ENCODE results near the gene ZNF446.

ZNF446 gene

GRCh38 chr19:58516964-58517833 is 41.0 kb downstream of the ZNF446 start:
- Histone ChIP-seq H3K4me1 (ENCODE audit: control insufficient read depth, insufficient read depth, low read length) (peaks cover 24% of the 10 kb centered on the region), H3K9me3 (ENCODE audit: control insufficient read depth, insufficient read depth, low read length) (no peaks in the 10 kb centered on the region), H3K27ac (ENCODE audit: low read depth, low read length) (no peak overlapping the region), H3K36me3 (ENCODE audit: control insufficient read depth, insufficient read depth, low read length) (peaks cover 3% of the 10 kb centered on the region; the same call in 1 of the 2 replicates), H3K9ac (ENCODE audit: low read depth, low read length) (no peak overlapping the region), H3K4me3 (ENCODE audit: low read depth, low read length) (no peak overlapping the region), H3K27me3 (ENCODE audit: control insufficient read depth, insufficient read depth, low read length) (no peaks in the 10 kb centered on the region)

DNA sequence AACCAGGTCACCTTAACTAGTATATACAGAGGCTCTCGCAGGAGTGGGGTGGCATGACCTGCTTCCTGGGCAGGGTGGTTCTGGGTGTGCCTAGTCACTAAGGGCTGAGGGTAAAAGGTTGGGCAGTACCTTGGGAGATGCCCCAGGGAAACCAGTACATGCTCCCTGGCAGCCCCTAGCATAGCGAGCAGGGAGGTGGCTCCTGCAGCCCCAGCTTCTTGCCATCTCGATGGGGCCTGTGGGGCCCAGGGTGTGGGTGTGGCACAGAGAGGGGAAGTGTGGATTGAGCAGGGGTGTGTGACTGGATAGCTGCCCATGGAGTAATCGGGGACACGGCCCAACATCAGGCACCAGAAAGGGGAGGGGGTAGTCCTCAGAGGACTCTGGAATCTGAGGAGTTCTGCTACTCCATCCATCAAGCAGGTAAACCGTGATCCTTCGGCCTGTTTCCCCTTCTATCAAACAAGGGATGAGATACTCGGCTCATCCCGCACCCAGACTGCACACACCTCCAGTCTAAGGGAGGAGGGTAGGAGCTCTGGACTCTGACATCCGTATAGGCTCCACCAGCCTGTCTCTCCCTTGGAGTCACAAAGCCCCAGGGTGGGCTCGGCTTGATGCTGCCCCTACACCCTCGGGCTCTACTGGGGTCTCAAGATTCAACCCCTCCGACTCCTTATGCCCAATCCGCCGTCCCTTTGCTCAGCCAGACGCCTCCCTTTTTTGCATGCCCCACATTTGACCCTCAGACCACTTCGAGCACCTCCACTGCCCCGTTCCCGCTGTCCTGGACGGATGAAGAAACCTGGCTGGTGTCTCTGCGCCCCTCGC is 42.3 kb downstream of the ZNF446 start:
- H3K36me3 ChIP-seq (ENCODE audit: control insufficient read depth, insufficient read depth, low read length) = peaks cover 3% of the 10 kb centered on the region; the same call in 1 of the 2 replicates
- H3K4me1 ChIP-seq (ENCODE audit: control insufficient read depth, insufficient read depth, low read length) = peaks cover 27% of the 10 kb centered on the region
- peak overlapping the region; percentile 71 for H3K4me3 ChIP-seq (ENCODE audit: low read depth, low read length)
- H3K27me3 ChIP-seq (ENCODE audit: control insufficient read depth, insufficient read depth, low read length) = no peaks in the 10 kb centered on the region
- peak overlapping the region; percentile 94 for H3K9ac ChIP-seq (ENCODE audit: low read depth, low read length)
- H3K27ac ChIP-seq (ENCODE audit: low read depth, low read length) = peak overlapping the region; percentile 99
- H3K9me3 ChIP-seq (ENCODE audit: control insufficient read depth, insufficient read depth, low read length) = no peaks in the 10 kb centered on the region

GRCh38 chr19:58519087-58519354 is 42.9 kb downstream of the ZNF446 start:
- Histone ChIP-seq H3K27ac (ENCODE audit: low read depth, low read length) (peak overlapping the region; percentile 99), H3K9me3 (ENCODE audit: control insufficient read depth, insufficient read depth, low read length) (no peaks in the 10 kb centered on the region), H3K4me3 (ENCODE audit: low read depth, low read length) (peak overlapping the region; percentile 71), H3K27me3 (ENCODE audit: control insufficient read depth, insufficient read depth, low read length) (no peaks in the 10 kb centered on the region), H3K9ac (ENCODE audit: low read depth, low read length) (peak overlapping the region; percentile 94), H3K4me1 (ENCODE audit: control insufficient read depth, insufficient read depth, low read length) (peaks cover 27% of the 10 kb centered on the region), H3K36me3 (ENCODE audit: control insufficient read depth, insufficient read depth, low read length) (peaks cover 3% of the 10 kb centered on the region; the same call in 1 of the 2 replicates)

- Histone ChIP-seq H3K36me3 (ENCODE audit: control insufficient read depth, insufficient read depth, low read length) (peaks cover 3% of the 10 kb centered on the region; the same call in 1 of the 2 replicates), H3K27ac (ENCODE audit: low read depth, low read length) (peak within 1 kb of the TSS; percentile 99), H3K4me1 (ENCODE audit: control insufficient read depth, insufficient read depth, low read length) (peaks cover 24% of the 10 kb centered on the region), H3K9me3 (ENCODE audit: control insufficient read depth, insufficient read depth, low read length) (no peaks in the 10 kb centered on the region), H3K27me3 (ENCODE audit: control insufficient read depth, insufficient read depth, low read length) (no peaks in the 10 kb centered on the region), H3K9ac (ENCODE audit: low read depth, low read length) (peak within 1 kb of the TSS; percentile 94), H3K4me3 (ENCODE audit: low read depth, low read length) (peak within 1 kb of the TSS; percentile 71)
Measured at GRCh38 chr19:58519355-58520256, 43.5 kb downstream of the ZNF446 start, which contains the start of gene ZBTB45. TSS of gene ZBTB45 (minus strand) at chr19:58519810. CDS start at chr19:58517673, 2,137 bp downstream.

- Histone ChIP-seq H3K4me1 (ENCODE audit: control insufficient read depth, insufficient read depth, low read length) (peaks cover 23% of the 10 kb centered on the region), H3K27me3 (ENCODE audit: control insufficient read depth, insufficient read depth, low read length) (no peaks in the 10 kb centered on the region), H3K4me3 (ENCODE audit: low read depth, low read length) (peak overlapping the region; percentile 71), H3K9ac (ENCODE audit: low read depth, low read length) (peak overlapping the region; percentile 94), H3K9me3 (ENCODE audit: control insufficient read depth, insufficient read depth, low read length) (no peaks in the 10 kb centered on the region), H3K36me3 (ENCODE audit: control insufficient read depth, insufficient read depth, low read length) (peaks cover 3% of the 10 kb centered on the region; the same call in 1 of the 2 replicates), H3K27ac (ENCODE audit: low read depth, low read length) (peak overlapping the region; percentile 99)
Measured at GRCh38 chr19:58520257-58520599, 44.1 kb downstream of the ZNF446 start.

GRCh38 chr19:58521651-58522050 is 45.5 kb downstream of the ZNF446 start:
- no peak overlapping the region for H3K4me3 ChIP-seq (ENCODE audit: low read depth, low read length)
- no peaks in the 10 kb centered on the region for H3K9me3 ChIP-seq (ENCODE audit: control insufficient read depth, insufficient read depth, low read length)
- H3K36me3 ChIP-seq (ENCODE audit: control insufficient read depth, insufficient read depth, low read length) = peaks cover 3% of the 10 kb centered on the region; the same call in 1 of the 2 replicates
- no peaks in the 10 kb centered on the region for H3K27me3 ChIP-seq (ENCODE audit: control insufficient read depth, insufficient read depth, low read length)
- no peak overlapping the region for H3K9ac ChIP-seq (ENCODE audit: low read depth, low read length)
- H3K27ac ChIP-seq (ENCODE audit: low read depth, low read length) = no peak overlapping the region
- H3K4me1 ChIP-seq (ENCODE audit: control insufficient read depth, insufficient read depth, low read length) = peaks cover 22% of the 10 kb centered on the region

- no peaks in the 10 kb centered on the region for H3K36me3 ChIP-seq (ENCODE audit: control insufficient read depth, insufficient read depth, low read length)
- no peak overlapping the region for H3K27ac ChIP-seq (ENCODE audit: low read depth, low read length)
- H3K4me1 ChIP-seq (ENCODE audit: control insufficient read depth, insufficient read depth, low read length) = peaks cover 22% of the 10 kb centered on the region
- H3K27me3 ChIP-seq (ENCODE audit: control insufficient read depth, insufficient read depth, low read length) = no peaks in the 10 kb centered on the region
- no peaks in the 10 kb centered on the region for H3K9me3 ChIP-seq (ENCODE audit: control insufficient read depth, insufficient read depth, low read length)
- no peak overlapping the region for H3K4me3 ChIP-seq (ENCODE audit: low read depth, low read length)
- H3K9ac ChIP-seq (ENCODE audit: low read depth, low read length) = no peak overlapping the region
Measured at GRCh38 chr19:58522709-58523108, 46.6 kb downstream of the ZNF446 start.

GRCh38 chr19:58529405-58529804 is 53.3 kb downstream of the ZNF446 start:
- Histone ChIP-seq H3K4me3 (ENCODE audit: low read depth, low read length) (no peak overlapping the region), H3K36me3 (ENCODE audit: control insufficient read depth, insufficient read depth, low read length) (no peaks in the 10 kb centered on the region), H3K4me1 (ENCODE audit: control insufficient read depth, insufficient read depth, low read length) (peaks cover 9% of the 10 kb centered on the region; the same call in 1 of the 2 replicates), H3K27ac (ENCODE audit: low read depth, low read length) (no peak overlapping the region), H3K27me3 (ENCODE audit: control insufficient read depth, insufficient read depth, low read length) (peaks cover 5% of the 10 kb centered on the region; the same call in 1 of the 2 replicates), H3K9me3 (ENCODE audit: control insufficient read depth, insufficient read depth, low read length) (no peaks in the 10 kb centered on the region), H3K9ac (ENCODE audit: low read depth, low read length) (no peak overlapping the region)
